WTC11 (cell line): Measurements from ENCODE around the gene SST.

ENCODE experiments used
- ATF1 ChIP-seq: sonication (generic); formaldehyde crosslinking; IDR thresholded peaks from 2 replicates; pipeline ENCODE4 v1.8.1; 2023; ENCODE audit warnings: mild to moderate bottlenecking, moderate library complexity, missing genetic modification reagents
- E2F4 ChIP-seq: sonication (generic); formaldehyde crosslinking; IDR thresholded peaks from 2 replicates; pipeline ENCODE4 v1.8.1; 2022; ENCODE audit warnings: low read depth, mild to moderate bottlenecking, moderate library complexity, missing genetic modification reagents, borderline replicate concordance
- JAZF1 ChIP-seq: fragments of 250-450 bp; sonication (Bioruptor Pico); IDR thresholded peaks from 2 replicates; pipeline ENCODE4 v1.9.0; 2021; ENCODE audit warnings: moderate library complexity, mild to moderate bottlenecking, inconsistent platforms
- JUN ChIP-seq: sonication (generic); formaldehyde crosslinking; IDR thresholded peaks from 2 replicates; pipeline ENCODE4 v1.8.0; 2023; ENCODE audit warnings: mild to moderate bottlenecking, missing genetic modification reagents
- MLX ChIP-seq: sonication (generic); formaldehyde crosslinking; IDR thresholded peaks from 2 replicates; pipeline ENCODE4 v1.8.1; 2023; ENCODE audit warnings: mild to moderate bottlenecking, missing genetic modification reagents, moderate library complexity
- ZNF263 ChIP-seq: sonication (generic); formaldehyde crosslinking; IDR thresholded peaks from 2 replicates; pipeline ENCODE4 v1.8.1; 2022; ENCODE audit warnings: low read depth, mild to moderate bottlenecking, moderate library complexity, missing genetic modification reagents
- ZNF671 ChIP-seq: fragments of 250-450 bp; sonication (Bioruptor Pico); IDR thresholded peaks from 2 replicates; pipeline ENCODE4 v1.8.0; 2021; ENCODE audit warnings: mild to moderate bottlenecking
- TF ChIP-seq, protein P1 (sequence below): fragments of 200-600 bp; IDR thresholded peaks from 2 replicates; pipeline ENCODE4 v1.8.0; 2022; ENCODE audit warnings: antibody characterized with exemption
- TF ChIP-seq, protein P2 (sequence below): sonication (generic); formaldehyde crosslinking; conservative IDR thresholded peaks from 2 replicates; pipeline ENCODE4 v1.8.1; 2022; ENCODE audit warnings: mild to moderate bottlenecking, missing genetic modification reagents
- TF ChIP-seq, protein P3 (sequence below): fragments of 250-450 bp; sonication (Bioruptor Pico); IDR thresholded peaks from 2 replicates; pipeline ENCODE4 v1.9.0; 2021; ENCODE audit warnings: mild to moderate bottlenecking, borderline replicate concordance
- TF ChIP-seq, protein P4 (sequence below): sonication (generic); formaldehyde crosslinking; IDR thresholded peaks from 2 replicates; pipeline ENCODE4 v1.8.1; 2023; ENCODE audit warnings: mild to moderate bottlenecking, moderate library complexity, missing genetic modification reagents

GRCh38 chr3:187705164-187705563 is 35.0 kb upstream of the SST start:
- TF ChIP-seq, protein P1, sequence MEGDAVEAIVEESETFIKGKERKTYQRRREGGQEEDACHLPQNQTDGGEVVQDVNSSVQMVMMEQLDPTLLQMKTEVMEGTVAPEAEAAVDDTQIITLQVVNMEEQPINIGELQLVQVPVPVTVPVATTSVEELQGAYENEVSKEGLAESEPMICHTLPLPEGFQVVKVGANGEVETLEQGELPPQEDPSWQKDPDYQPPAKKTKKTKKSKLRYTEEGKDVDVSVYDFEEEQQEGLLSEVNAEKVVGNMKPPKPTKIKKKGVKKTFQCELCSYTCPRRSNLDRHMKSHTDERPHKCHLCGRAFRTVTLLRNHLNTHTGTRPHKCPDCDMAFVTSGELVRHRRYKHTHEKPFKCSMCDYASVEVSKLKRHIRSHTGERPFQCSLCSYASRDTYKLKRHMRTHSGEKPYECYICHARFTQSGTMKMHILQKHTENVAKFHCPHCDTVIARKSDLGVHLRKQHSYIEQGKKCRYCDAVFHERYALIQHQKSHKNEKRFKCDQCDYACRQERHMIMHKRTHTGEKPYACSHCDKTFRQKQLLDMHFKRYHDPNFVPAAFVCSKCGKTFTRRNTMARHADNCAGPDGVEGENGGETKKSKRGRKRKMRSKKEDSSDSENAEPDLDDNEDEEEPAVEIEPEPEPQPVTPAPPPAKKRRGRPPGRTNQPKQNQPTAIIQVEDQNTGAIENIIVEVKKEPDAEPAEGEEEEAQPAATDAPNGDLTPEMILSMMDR = no peak
- TF ChIP-seq, protein P2, sequence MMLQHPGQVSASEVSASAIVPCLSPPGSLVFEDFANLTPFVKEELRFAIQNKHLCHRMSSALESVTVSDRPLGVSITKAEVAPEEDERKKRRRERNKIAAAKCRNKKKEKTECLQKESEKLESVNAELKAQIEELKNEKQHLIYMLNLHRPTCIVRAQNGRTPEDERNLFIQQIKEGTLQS = no peak
- TF ChIP-seq ZNF671 (CRISPR knock-in tag) (no peak), JUN (no peak), ZNF263 (CRISPR knock-in tag) (no peak), E2F4 (CRISPR knock-in tag) (no peak), MLX (no peak), ATF1 (CRISPR knock-in tag) (no peak), JAZF1 (no peak)
- TF ChIP-seq, protein P3, sequence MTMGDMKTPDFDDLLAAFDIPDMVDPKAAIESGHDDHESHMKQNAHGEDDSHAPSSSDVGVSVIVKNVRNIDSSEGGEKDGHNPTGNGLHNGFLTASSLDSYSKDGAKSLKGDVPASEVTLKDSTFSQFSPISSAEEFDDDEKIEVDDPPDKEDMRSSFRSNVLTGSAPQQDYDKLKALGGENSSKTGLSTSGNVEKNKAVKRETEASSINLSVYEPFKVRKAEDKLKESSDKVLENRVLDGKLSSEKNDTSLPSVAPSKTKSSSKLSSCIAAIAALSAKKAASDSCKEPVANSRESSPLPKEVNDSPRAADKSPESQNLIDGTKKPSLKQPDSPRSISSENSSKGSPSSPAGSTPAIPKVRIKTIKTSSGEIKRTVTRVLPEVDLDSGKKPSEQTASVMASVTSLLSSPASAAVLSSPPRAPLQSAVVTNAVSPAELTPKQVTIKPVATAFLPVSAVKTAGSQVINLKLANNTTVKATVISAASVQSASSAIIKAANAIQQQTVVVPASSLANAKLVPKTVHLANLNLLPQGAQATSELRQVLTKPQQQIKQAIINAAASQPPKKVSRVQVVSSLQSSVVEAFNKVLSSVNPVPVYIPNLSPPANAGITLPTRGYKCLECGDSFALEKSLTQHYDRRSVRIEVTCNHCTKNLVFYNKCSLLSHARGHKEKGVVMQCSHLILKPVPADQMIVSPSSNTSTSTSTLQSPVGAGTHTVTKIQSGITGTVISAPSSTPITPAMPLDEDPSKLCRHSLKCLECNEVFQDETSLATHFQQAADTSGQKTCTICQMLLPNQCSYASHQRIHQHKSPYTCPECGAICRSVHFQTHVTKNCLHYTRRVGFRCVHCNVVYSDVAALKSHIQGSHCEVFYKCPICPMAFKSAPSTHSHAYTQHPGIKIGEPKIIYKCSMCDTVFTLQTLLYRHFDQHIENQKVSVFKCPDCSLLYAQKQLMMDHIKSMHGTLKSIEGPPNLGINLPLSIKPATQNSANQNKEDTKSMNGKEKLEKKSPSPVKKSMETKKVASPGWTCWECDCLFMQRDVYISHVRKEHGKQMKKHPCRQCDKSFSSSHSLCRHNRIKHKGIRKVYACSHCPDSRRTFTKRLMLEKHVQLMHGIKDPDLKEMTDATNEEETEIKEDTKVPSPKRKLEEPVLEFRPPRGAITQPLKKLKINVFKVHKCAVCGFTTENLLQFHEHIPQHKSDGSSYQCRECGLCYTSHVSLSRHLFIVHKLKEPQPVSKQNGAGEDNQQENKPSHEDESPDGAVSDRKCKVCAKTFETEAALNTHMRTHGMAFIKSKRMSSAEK = no peak
- TF ChIP-seq, protein P4, sequence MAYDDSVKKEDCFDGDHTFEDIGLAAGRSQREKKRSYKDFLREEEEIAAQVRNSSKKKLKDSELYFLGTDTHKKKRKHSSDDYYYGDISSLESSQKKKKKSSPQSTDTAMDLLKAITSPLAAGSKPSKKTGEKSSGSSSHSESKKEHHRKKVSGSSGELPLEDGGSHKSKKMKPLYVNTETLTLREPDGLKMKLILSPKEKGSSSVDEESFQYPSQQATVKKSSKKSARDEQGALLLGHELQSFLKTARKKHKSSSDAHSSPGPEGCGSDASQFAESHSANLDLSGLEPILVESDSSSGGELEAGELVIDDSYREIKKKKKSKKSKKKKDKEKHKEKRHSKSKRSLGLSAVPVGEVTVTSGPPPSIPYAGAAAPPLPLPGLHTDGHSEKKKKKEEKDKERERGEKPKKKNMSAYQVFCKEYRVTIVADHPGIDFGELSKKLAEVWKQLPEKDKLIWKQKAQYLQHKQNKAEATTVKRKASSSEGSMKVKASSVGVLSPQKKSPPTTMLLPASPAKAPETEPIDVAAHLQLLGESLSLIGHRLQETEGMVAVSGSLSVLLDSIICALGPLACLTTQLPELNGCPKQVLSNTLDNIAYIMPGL (CRISPR knock-in tag) = no peak
